ENCODE results near the gene ZNRF1.
A peak's percentile ranks its signal among the peaks of the same experiment; 100 is the strongest.

Gene ZNRF1

DNA sequence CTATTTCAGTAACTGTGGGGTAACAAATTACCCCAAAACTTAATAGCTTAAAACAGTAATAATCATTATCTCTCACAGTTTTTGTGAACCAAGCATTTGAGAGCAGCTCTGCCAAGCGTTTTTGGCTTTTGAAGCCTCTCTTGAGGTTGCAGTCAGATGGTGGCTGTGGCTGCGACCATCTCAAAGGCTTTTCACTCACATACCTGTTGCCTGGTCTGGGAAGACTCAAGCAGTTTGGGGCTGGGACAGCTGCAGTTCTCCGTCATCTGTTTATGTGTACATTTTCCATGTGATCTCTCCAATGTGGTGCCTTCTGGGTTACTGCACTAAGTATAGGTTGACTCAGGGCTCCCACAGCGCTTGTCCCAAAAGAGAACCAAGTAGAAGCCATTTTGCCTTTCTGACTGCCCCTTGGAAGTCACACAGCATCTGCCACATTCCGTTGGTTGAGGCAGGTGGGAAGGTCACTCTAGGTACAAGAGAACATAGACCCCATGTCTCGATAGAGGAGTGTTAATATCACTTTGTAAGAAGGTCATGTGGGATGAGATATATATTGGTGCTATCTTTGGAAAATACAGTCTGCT lies 68.1 kb downstream of the ZNRF1 start:
- no peak overlapping the region for H3K4me2 ChIP-seq (ENCODE audit: low read length)
- H3K9ac ChIP-seq = no peak overlapping the region
- no peak overlapping the region for H3K4me3 ChIP-seq (ENCODE audit: low read depth, low read length)
- no peaks in the 10 kb centered on the region for H3K9me3 ChIP-seq (ENCODE audit: control insufficient read depth, low read length)
- H3K36me3 ChIP-seq (ENCODE audit: control insufficient read depth, insufficient read depth, low read length) = no peaks in the 10 kb centered on the region
- peaks cover 45% of the 10 kb centered on the region for H3K4me1 ChIP-seq
- no peak overlapping the region for H2AFZ ChIP-seq
- no peaks in the 10 kb centered on the region for H3K27me3 ChIP-seq (ENCODE audit: control insufficient read depth, insufficient read depth, low read length)
- TF ChIP-seq CTCF (IDR thresholded peaks at IDR 0.05) = no peak
- H3K27ac ChIP-seq = no peak overlapping the region
- H3K79me2 ChIP-seq = peaks cover 34% of the 10 kb centered on the region

DNA sequence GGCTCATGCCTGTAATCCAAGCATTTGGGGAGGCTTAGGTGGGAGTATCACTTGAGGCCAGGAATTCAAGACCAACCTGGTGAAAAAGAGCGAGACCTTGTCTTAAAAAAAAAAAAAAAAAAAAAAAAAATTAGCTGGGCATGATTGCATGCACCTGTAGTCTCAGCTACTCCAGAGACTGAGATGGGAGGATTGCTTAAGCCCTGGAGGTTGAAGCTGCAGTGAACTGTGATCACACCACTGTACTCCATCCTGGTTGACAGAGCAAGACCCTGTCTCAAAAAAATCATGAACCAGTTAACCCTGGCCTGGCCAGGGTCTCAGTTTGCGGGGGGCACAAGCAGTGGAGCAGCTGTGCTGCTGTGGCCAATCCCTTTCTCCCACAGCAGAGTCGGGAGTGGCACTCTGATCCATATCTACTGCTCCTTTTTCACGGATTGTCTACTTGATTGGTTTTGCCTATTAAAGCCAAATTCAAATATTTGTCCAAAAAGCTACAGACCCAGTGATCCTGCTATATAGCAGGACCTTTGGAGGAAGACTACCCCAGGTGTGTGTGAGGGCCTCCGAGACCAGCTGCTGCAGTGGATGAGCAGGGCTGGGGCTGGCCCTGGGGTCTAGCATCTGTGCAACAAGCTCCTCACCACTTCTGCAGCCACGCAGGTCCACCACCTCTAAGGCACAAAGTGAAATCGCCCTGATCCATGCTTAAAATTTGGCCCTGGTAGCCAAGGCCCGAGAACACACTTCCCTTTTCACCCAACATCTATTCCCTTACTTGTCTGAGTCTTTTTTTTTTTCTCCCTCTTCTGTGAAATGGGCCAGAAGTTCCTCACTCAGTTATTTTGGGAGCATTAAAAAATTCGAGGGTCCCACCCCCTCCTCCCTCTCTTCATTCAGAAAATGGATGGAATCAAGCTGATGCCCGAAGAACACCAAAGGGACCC lies 69.5 kb downstream of the ZNRF1 start:
- no peak for TF ChIP-seq CTCF (IDR thresholded peaks at IDR 0.05)
- H3K4me3 ChIP-seq (ENCODE audit: low read depth, low read length) = no peak overlapping the region
- H3K79me2 ChIP-seq = peaks cover 34% of the 10 kb centered on the region
- H3K27me3 ChIP-seq (ENCODE audit: control insufficient read depth, insufficient read depth, low read length) = no peaks in the 10 kb centered on the region
- peaks cover 32% of the 10 kb centered on the region for H3K4me1 ChIP-seq
- no peak overlapping the region for H3K27ac ChIP-seq
- H3K9ac ChIP-seq = no peak overlapping the region
- H3K9me3 ChIP-seq (ENCODE audit: control insufficient read depth, low read length) = no peaks in the 10 kb centered on the region
- no peak overlapping the region for H3K4me2 ChIP-seq (ENCODE audit: low read length)
- H2AFZ ChIP-seq = no peak overlapping the region
- H3K36me3 ChIP-seq (ENCODE audit: control insufficient read depth, insufficient read depth, low read length) = no peaks in the 10 kb centered on the region

DNA sequence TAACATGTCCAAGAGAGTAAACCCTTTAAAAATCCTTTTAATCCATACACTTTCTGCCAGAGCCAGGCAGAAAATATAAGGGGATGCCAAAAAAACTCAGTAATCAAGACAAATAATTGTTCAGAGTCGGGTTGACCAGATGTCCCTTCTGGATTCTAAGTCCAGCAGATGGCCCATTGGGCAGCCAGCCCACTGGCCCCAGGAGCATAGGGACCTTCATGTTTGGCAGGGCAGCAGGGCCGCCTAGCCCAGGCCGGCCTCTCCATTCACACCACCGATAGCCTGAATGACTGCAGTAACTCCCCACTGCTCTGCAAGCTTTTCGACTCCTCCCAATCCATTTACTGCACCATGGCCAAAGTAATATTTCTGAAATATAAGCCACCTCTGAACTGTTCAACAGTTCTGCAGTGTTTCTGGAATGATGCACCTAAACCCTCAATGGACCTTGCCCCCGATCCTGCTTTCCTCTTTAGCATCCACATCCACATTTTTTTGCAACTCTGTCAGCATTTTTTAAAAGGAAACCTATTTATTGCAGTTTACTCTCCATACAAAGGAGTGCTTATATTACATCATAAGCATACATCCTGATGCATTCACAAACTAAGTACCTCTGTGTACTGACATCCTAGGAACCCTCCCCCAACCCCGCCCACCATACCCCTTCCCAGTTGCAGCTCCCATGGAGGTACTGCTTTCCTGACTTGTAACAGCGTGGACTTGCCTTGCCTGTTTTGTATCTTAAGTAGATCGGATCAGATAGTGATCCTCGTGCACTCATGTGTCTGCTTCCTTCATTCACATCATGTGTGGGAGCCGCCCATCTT lies 71.4 kb downstream of the ZNRF1 start:
- no peak overlapping the region for H2AFZ ChIP-seq
- H3K4me3 ChIP-seq (ENCODE audit: low read depth, low read length) = no peak overlapping the region
- peak overlapping the region; percentile 51 for H3K27ac ChIP-seq
- H3K79me2 ChIP-seq = peaks cover 23% of the 10 kb centered on the region
- no peak overlapping the region for H3K9ac ChIP-seq
- peaks cover 36% of the 10 kb centered on the region for H3K4me1 ChIP-seq
- no peak overlapping the region for H3K4me2 ChIP-seq (ENCODE audit: low read length)
- TF ChIP-seq CTCF (IDR thresholded peaks at IDR 0.05) = no peak
- H3K36me3 ChIP-seq (ENCODE audit: control insufficient read depth, insufficient read depth, low read length) = no peaks in the 10 kb centered on the region
- H3K9me3 ChIP-seq (ENCODE audit: control insufficient read depth, low read length) = no peaks in the 10 kb centered on the region
- H3K27me3 ChIP-seq (ENCODE audit: control insufficient read depth, insufficient read depth, low read length) = no peaks in the 10 kb centered on the region

DNA sequence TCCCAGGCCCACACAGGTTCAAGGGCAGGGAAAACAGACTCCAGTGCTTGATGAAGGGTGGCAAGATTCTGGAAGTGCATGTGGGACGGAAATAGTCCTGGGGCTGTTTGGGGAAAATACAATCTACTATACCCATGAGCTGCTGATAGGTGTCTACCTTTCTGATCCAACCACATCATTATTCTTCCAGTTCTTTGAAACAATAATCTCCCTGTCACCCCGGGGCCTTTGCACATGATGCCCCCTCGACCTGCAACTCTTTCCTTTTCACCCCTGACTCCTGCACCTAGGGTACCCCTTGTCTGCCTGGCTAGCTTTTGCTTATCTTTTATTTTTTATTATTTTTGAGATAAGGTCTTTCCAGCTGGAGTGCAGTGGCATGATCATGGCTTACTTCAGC lies 72.8 kb downstream of the ZNRF1 start:
- Histone ChIP-seq H3K36me3 (ENCODE audit: control insufficient read depth, insufficient read depth, low read length) (no peaks in the 10 kb centered on the region), H3K27ac (no peak overlapping the region), H3K4me3 (ENCODE audit: low read depth, low read length) (no peak overlapping the region), H3K4me1 (peaks cover 44% of the 10 kb centered on the region), H3K79me2 (peaks cover 15% of the 10 kb centered on the region), H3K27me3 (ENCODE audit: control insufficient read depth, insufficient read depth, low read length) (no peaks in the 10 kb centered on the region), H3K9ac (no peak overlapping the region), H3K9me3 (ENCODE audit: control insufficient read depth, low read length) (no peaks in the 10 kb centered on the region), H2AFZ (no peak overlapping the region), H3K4me2 (ENCODE audit: low read length) (no peak overlapping the region)
- no peak for TF ChIP-seq CTCF (IDR thresholded peaks at IDR 0.05)

Data from parathyroid adenoma (tissue), 2 donors.